22Rv1 (cell line): ENCODE results near the gene SPACA7.

Source experiments
- ZFX ChIP-seq: fragments of 450-650 bp; IDR thresholded peaks from 2 replicates; pipeline ENCODE4 v1.6.1; 2017; ENCODE audit warnings: antibody characterized with exemption, borderline replicate concordance
- TF ChIP-seq, protein P1 (sequence below): fragments of 450-650 bp; IDR thresholded peaks from 2 replicates; pipeline ENCODE4 v1.5.1; 2017; ENCODE audit warnings: mild to moderate bottlenecking

DNA sequence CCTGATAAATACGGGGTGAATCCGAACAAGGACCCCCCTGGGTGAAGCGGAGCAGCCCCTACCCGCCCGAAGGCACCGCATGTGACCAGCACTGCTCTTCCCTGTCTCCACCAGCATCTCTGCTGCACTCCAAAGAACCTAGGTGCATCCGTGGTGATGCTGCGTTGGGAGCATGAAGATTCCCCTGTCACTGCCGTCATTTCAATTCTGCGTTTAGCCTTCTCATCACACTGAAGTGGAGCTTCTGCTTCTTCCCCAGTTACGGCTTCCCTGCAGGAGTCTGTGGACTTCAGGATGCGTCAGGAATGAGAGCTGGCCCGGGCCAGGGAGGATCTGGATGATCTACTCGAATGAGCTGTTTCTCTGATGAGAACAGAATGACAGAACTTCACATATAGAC, 47.9 kb downstream of the SPACA7 start:
- TF ChIP-seq, protein P1, sequence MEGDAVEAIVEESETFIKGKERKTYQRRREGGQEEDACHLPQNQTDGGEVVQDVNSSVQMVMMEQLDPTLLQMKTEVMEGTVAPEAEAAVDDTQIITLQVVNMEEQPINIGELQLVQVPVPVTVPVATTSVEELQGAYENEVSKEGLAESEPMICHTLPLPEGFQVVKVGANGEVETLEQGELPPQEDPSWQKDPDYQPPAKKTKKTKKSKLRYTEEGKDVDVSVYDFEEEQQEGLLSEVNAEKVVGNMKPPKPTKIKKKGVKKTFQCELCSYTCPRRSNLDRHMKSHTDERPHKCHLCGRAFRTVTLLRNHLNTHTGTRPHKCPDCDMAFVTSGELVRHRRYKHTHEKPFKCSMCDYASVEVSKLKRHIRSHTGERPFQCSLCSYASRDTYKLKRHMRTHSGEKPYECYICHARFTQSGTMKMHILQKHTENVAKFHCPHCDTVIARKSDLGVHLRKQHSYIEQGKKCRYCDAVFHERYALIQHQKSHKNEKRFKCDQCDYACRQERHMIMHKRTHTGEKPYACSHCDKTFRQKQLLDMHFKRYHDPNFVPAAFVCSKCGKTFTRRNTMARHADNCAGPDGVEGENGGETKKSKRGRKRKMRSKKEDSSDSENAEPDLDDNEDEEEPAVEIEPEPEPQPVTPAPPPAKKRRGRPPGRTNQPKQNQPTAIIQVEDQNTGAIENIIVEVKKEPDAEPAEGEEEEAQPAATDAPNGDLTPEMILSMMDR: no peak
- TF ChIP-seq ZFX: no peak
